CD14-positive monocyte (primary cell): ENCODE measurements around the gene MCOLN3. TPM values are rescaled to one million over a fixed set of nuclear protein-coding genes. Genes with fewer than 3 reads are reported as not detected.
A peak's percentile ranks its signal among the peaks of the same experiment; 100 is the strongest.

Experiments used
- DNase-seq, 3 donors: peaks; one replicate each; pipeline ENCODE4 v3.0.0-alpha.2; 2011 to 2022
- H2AFZ ChIP-seq: 2 replicates; pipeline ENCODE4 v1.6.0; 2012; ENCODE audit warnings: mild to moderate bottlenecking, low read depth, low read length, inconsistent platforms; ENCODE audit not compliant: insufficient read depth, poor library complexity, severe bottlenecking
- H3K27ac ChIP-seq, 2 donors: 1 replicate in 1 of 2; 2 replicates in 1 of 2; pipeline ENCODE4 v1.5.1; 2012 to 2013; ENCODE audit warnings: low read length in 2 of 2, control low read depth in 1 of 2, inconsistent platforms in 1 of 2, low read depth in 1 of 2, mild to moderate bottlenecking in 1 of 2
- H3K27me3 ChIP-seq, 2 donors: one replicate each; pipeline versions ENCODE4 v1.6.0 to v1.6.1; 2011 to 2013; ENCODE audit warnings: low read length in 2 of 2; ENCODE audit not compliant: control insufficient read depth in 2 of 2, insufficient read depth in 2 of 2
- H3K36me3 ChIP-seq, 2 donors: replicated peaks in 1 of 2; 1 replicate in 1 of 2; 2 replicates in 1 of 2; pipeline versions ENCODE4 v1.5.1 to v1.6.1; 2012 to 2013; ENCODE audit warnings: low read length in 2 of 2, control low read depth in 1 of 2, inconsistent platforms in 1 of 2, mild to moderate bottlenecking in 1 of 2; ENCODE audit not compliant: insufficient read depth in 2 of 2, control insufficient read depth in 1 of 2
- H3K4me1 ChIP-seq, 2 donors: 1 replicate in 1 of 2; 2 replicates in 1 of 2; pipeline versions ENCODE4 v1.5.1 to v1.6.1; 2012 to 2013; ENCODE audit warnings: low read length in 2 of 2, control low read depth in 1 of 2, inconsistent platforms in 1 of 2, mild to moderate bottlenecking in 1 of 2, moderate library complexity in 1 of 2; ENCODE audit not compliant: insufficient read depth in 2 of 2, control insufficient read depth in 1 of 2
- H3K4me2 ChIP-seq: replicated peaks from 2 replicates; pipeline ENCODE3; 2012; ENCODE audit warnings: low read length, moderate library complexity, mild to moderate bottlenecking; ENCODE audit not compliant: poor library complexity, severe bottlenecking; ENCODE audit errors: extremely low read depth
- H3K4me3 ChIP-seq, 3 experiments: fragments of 200-600 bp in 1 of 3; sonication (generic) in 1 of 3; replicated peaks in 1 of 3; 1 replicate in 2 of 3; 2 replicates in 1 of 3; pipeline ENCODE4 v1.5.1; 2011 to 2013; ENCODE audit warnings: low read length in 3 of 3, mild to moderate bottlenecking in 3 of 3, control low read depth in 2 of 3, low read depth in 2 of 3, inconsistent platforms in 1 of 3, moderate library complexity in 1 of 3
- H3K79me2 ChIP-seq: 2 replicates; pipeline ENCODE4 v1.6.0; 2012; ENCODE audit warnings: mild to moderate bottlenecking, control low read depth, inconsistent platforms, low read length, moderate library complexity; ENCODE audit not compliant: insufficient read depth
- H3K9ac ChIP-seq: 2 replicates; pipeline ENCODE4 v1.6.0; 2017; ENCODE audit warnings: low read length, mild to moderate bottlenecking; ENCODE audit not compliant: insufficient read depth, poor library complexity, severe bottlenecking
- H3K9me3 ChIP-seq, 2 donors: replicated peaks in 1 of 2; 1 replicate in 1 of 2; 2 replicates in 1 of 2; pipeline versions ENCODE4 v1.5.1 to v1.6.1; 2012 to 2013; ENCODE audit warnings: low read length in 2 of 2, control low read depth in 1 of 2; ENCODE audit not compliant: control insufficient read depth in 1 of 2, insufficient read depth in 1 of 2
- H4K20me1 ChIP-seq: 2 replicates; pipeline ENCODE4 v1.6.0; 2012; ENCODE audit warnings: mild to moderate bottlenecking, low read length, control low read depth, moderate library complexity; ENCODE audit not compliant: insufficient read depth
- H3K27ac Mint-ChIP-seq, 7 donors: one replicate each; pipeline ENCODE4 v1.8.0; 2020; ENCODE audit warnings: mild to moderate bottlenecking in 7 of 7, mixed read lengths in 7 of 7, moderate library complexity in 6 of 7, inconsistent platforms in 2 of 7
- H3K27me3 Mint-ChIP-seq, 3 donors: one replicate each; pipeline ENCODE4 v1.8.0; 2021 to 2022; ENCODE audit warnings: low read depth in 3 of 3, mild to moderate bottlenecking in 3 of 3, mixed read lengths in 3 of 3, moderate library complexity in 3 of 3, inconsistent platforms in 1 of 3
- H3K36me3 Mint-ChIP-seq, 2 donors: one replicate each; pipeline ENCODE4 v1.8.0; 2020; ENCODE audit warnings: mixed read lengths in 2 of 2, inconsistent platforms in 1 of 2, mild to moderate bottlenecking in 1 of 2
- H3K4me1 Mint-ChIP-seq: one replicate; pipeline ENCODE4 v1.8.0; 2020; ENCODE audit warnings: mild to moderate bottlenecking, mixed read lengths
- H3K4me3 Mint-ChIP-seq, 2 donors: one replicate each; pipeline ENCODE4 v1.8.0; 2020; ENCODE audit warnings: mild to moderate bottlenecking in 2 of 2, mixed read lengths in 2 of 2, moderate library complexity in 1 of 2
- H3K9me3 Mint-ChIP-seq, 7 donors: one replicate each; pipeline ENCODE4 v1.8.0; 2020 to 2022; ENCODE audit warnings: mixed read lengths in 7 of 7, mild to moderate bottlenecking in 6 of 7, moderate library complexity in 6 of 7, inconsistent platforms in 2 of 7
- WGBS: methylation state at CpG from one replicate; pipeline ENCODE4 v1.1.5; 2013; ENCODE audit warnings: missing lambda C conversion rate; ENCODE audit not compliant: insufficient coverage; 5-methylcytosine and 5-hydroxymethylcytosine counted together
- intact Hi-C, 2 donors: fragments of 100-400 bp; cut with micrococcal nuclease; formaldehyde crosslinking; loops; one replicate each; pipeline versions ENCODE4 v1.15.0 to v1.15.1; 2023
- polyA plus RNA-seq, 3 donors: library from polyadenylated mRNA; depleted of rRNA in 1 of 3; unstranded in 2 of 3; stranded (reverse) in 1 of 3; fragments of 300-500 nt in 2 of 3; fragments of >200 nt in 1 of 3; fragmentation: Illumina TruSeq in 2 of 3; gene quantifications; 1 replicate in 2 of 3; 2 replicates in 1 of 3; pipeline ENCODE4 v1.2.3, GENCODE V29; 2012 to 2021
- TF ChIP-seq, protein P1 (sequence below): fragments of 200-600 bp; IDR thresholded peaks from one replicate; pipeline ENCODE4 v1.8.0; 2022; ENCODE audit warnings: antibody characterized with exemption, mild to moderate bottlenecking

Gene MCOLN3
- polyA plus RNA-seq, 3 donors: 0.03 TPM; not detected in 2

DNA sequence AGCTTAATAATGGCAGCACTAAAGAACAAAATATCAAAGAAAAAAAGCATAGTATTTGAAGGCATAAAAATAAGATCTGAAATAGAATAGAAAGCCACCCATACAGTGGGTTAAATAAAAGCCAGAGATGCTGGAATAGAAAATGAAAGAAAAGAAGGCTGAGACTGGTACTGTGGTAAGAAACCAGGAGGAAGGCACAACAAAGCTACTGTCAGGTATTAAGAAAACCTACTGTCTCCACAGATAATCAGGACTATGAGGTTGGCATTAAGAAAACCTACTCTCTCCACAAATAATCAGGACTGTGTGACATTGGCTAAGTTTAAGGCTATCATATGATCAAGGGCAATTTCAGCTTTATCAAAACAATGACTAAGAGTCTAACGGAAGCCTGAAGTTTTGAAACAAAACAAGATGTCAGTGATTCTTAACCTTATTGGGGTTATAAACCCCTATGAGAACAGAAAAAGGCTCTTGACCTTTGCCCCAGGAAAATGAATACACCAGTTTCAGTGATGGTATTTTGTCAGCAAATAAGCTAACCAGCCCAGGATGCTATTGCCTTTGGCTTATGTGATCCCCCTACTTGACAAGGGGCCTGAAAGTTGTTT, 75.8 kb downstream of the MCOLN3 start:
- peaks cover 4 to 14% of the 10 kb centered on the region in 2 donors for H3K4me1 ChIP-seq
- no peak overlapping the region for H3K9ac ChIP-seq
- H3K4me3 ChIP-seq: no peak overlapping the region
- Mint-ChIP-seq H3K4me3 (no peak overlapping the region), H3K27me3 (peaks cover 0 to 2% (median 1%) of the 10 kb centered on the region in 3 donors), H3K4me1 (peaks cover 20% of the 10 kb centered on the region), H3K27ac (no peak overlapping the region), H3K36me3 (peaks cover 3 to 4% of the 10 kb centered on the region in 2 donors), H3K9me3 (peaks cover 0 to 2% (median 0%) of the 10 kb centered on the region in 7 donors)
- no peaks in the 10 kb centered on the region for H3K36me3 ChIP-seq
- H2AFZ ChIP-seq: peak overlapping the region; percentile 2
- intact Hi-C loops: no loop called here
- peak in 1 of 3 donors; percentile 8 for DNase-seq
- H3K4me2 ChIP-seq: no peak overlapping the region
- TF ChIP-seq, protein P1, sequence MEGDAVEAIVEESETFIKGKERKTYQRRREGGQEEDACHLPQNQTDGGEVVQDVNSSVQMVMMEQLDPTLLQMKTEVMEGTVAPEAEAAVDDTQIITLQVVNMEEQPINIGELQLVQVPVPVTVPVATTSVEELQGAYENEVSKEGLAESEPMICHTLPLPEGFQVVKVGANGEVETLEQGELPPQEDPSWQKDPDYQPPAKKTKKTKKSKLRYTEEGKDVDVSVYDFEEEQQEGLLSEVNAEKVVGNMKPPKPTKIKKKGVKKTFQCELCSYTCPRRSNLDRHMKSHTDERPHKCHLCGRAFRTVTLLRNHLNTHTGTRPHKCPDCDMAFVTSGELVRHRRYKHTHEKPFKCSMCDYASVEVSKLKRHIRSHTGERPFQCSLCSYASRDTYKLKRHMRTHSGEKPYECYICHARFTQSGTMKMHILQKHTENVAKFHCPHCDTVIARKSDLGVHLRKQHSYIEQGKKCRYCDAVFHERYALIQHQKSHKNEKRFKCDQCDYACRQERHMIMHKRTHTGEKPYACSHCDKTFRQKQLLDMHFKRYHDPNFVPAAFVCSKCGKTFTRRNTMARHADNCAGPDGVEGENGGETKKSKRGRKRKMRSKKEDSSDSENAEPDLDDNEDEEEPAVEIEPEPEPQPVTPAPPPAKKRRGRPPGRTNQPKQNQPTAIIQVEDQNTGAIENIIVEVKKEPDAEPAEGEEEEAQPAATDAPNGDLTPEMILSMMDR: no peak
- 50% methylated on average over 1 of the region's 1 CpG for WGBS
- H3K27ac ChIP-seq: no peak overlapping the region
- H3K79me2 ChIP-seq: no peaks in the 10 kb centered on the region
- H3K27me3 ChIP-seq: no peaks in the 10 kb centered on the region
- no peaks in the 10 kb centered on the region for H4K20me1 ChIP-seq
- no peaks in the 10 kb centered on the region for H3K9me3 ChIP-seq

DNA sequence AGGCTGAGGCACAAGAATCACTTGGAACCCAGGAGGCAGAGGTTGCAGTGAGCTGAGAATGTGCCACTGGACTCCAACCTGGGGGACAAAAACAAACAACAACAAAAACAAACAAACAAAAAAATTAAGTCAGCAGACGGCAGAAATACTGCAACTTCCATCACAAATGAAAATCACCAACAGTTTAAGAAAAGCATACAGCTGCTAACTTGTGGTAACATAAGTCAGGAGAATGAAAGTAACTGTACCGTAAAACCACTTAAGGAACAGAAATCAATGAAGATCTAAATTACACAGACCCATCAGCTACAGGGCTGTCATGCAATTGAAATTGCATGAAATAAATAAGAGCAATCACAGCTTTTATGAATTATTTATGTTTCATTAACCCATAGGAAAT, 76.3 kb downstream of the MCOLN3 start:
- Mint-ChIP-seq H3K4me1 (peaks cover 20% of the 10 kb centered on the region), H3K9me3 (peaks cover 0 to 2% (median 0%) of the 10 kb centered on the region in 7 donors), H3K27ac (peak overlapping the region in 1 of 7 donors; percentile 13), H3K4me3 (peak overlapping the region in 1 of 2 donors; percentile 35), H3K36me3 (peaks cover 3 to 4% of the 10 kb centered on the region in 2 donors), H3K27me3 (peaks cover 0 to 2% (median 1%) of the 10 kb centered on the region in 3 donors)
- no peak overlapping the region for H2AFZ ChIP-seq
- no peaks in the 10 kb centered on the region for H3K36me3 ChIP-seq
- no peak overlapping the region for H3K4me3 ChIP-seq
- intact Hi-C loops: no loop called here
- no peak overlapping the region for H3K9ac ChIP-seq
- WGBS: no CpG with 5 or more reads among the region's 2 CpGs
- H3K79me2 ChIP-seq: no peaks in the 10 kb centered on the region
- TF ChIP-seq, protein P1: no peak
- no peak for DNase-seq
- no peaks in the 10 kb centered on the region for H3K27me3 ChIP-seq
- H3K27ac ChIP-seq: no peak overlapping the region
- H3K9me3 ChIP-seq: no peaks in the 10 kb centered on the region
- H4K20me1 ChIP-seq: no peaks in the 10 kb centered on the region
- no peak overlapping the region for H3K4me2 ChIP-seq
- peaks cover 4 to 14% of the 10 kb centered on the region in 2 donors for H3K4me1 ChIP-seq
